AG09309 (cell line): Measurements from ENCODE around the gene POLR3GL.

Experiments
- DNase-seq: peaks from one replicate; pipeline ENCODE4 v3.0.0-alpha.2; 2010; ENCODE audit warnings: low read depth
- H3K4me3 ChIP-seq: 2 replicates; pipeline ENCODE4 v1.5.1; 2011; ENCODE audit warnings: mild to moderate bottlenecking, low read depth, low read length, moderate library complexity; ENCODE audit not compliant: control insufficient read depth
- CTCF ChIP-seq: IDR thresholded peaks from 2 replicates; pipeline ENCODE4 v1.5.1; 2011; ENCODE audit warnings: mild to moderate bottlenecking, low read depth, low read length, inconsistent platforms; ENCODE audit not compliant: insufficient read depth, control insufficient read depth; ENCODE audit errors: missing control alignments

POLR3GL gene

GRCh38 chr1:145983960-145984830 lies 19.7 kb downstream of the POLR3GL start:
- TF ChIP-seq CTCF = no peak
- DNase-seq = no peak
- no peak overlapping the region for H3K4me3 ChIP-seq

- DNase-seq = no peak
- no peak for TF ChIP-seq CTCF
- H3K4me3 ChIP-seq = no peak overlapping the region
Observed at GRCh38 chr1:145985129-145985501, 20.6 kb downstream of the POLR3GL start.

GRCh38 chr1:145985502-145986439 lies 21.3 kb downstream of the POLR3GL start:
- no peak for TF ChIP-seq CTCF
- H3K4me3 ChIP-seq = no peak overlapping the region
- no peak for DNase-seq

GRCh38 chr1:145986551-145986950 lies 22.1 kb downstream of the POLR3GL start:
- TF ChIP-seq CTCF = no peak
- DNase-seq = no peak
- H3K4me3 ChIP-seq = no peak overlapping the region

GRCh38 chr1:145987926-145988325 lies 23.4 kb downstream of the POLR3GL start:
- H3K4me3 ChIP-seq = no peak overlapping the region

GRCh38 chr1:145988773-145989172 lies 24.3 kb downstream of the POLR3GL start:
- no peak overlapping the region for H3K4me3 ChIP-seq
- DNase-seq = no peak
- no peak for TF ChIP-seq CTCF

More at GRCh38 chr1:145987926-145988325, 23.4 kb downstream of the POLR3GL start:
- no peak for TF ChIP-seq CTCF
- DNase-seq = no peak
